OCI-LY3 (cell line): ENCODE data around the gene SLC23A1.

ENCODE experiments used
- CTCF ChIP-seq: fragments of 200-600, 300-600 bp; sonication (generic); IDR thresholded peaks from 2 replicates; pipeline ENCODE4 v1.5.1; 2014; ENCODE audit warnings: antibody characterized with exemption, low read length, low read depth
- EZH2phosphoT487 ChIP-seq: fragments of 200-600 bp; shearing (Covaris generic); IDR thresholded peaks from 2 replicates; pipeline ENCODE4 v1.6.1; 2018; ENCODE audit warnings: antibody characterized with exemption, mixed run types, low read depth

DNA sequence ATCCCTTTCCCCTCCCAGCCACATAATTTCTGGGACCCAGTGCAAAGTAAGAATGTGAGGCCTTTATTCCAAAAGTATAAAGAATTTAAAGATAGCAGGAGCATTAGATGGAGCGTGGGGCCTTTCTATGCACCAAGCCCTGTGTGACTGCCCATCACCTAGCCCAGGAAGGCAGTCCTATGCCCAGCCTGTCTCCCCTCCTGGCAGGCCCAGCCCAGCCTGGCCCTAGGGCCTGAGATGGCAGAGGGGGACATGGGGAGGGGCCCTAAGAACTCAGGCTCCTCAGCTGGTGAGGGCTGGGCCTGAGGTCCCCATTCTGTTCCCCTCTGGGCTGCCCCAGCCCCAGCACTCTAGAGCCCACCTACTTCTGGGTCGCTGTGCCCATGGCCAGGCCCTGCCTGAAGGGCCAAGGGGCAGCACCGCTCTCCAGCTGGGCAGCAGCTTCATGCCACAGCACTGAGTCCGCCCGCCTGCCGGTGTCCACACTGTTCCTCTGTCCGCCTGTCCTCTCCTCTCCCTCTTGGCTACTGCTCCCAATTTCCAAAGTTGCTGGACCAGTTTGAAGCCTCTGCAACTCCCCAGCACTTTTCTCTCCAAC, 995 bp upstream of the SLC23A1 start:
- TF ChIP-seq CTCF (no peak), EZH2phosphoT487 (no peak)
